ENCODE measurements around the gene WNT10A. TPM values are rescaled to one million over a fixed set of nuclear protein-coding genes. Genes with fewer than 3 reads are reported as not detected.
A peak's percentile ranks its signal among the peaks of the same experiment; 100 is the strongest.

WNT10A gene
- total RNA-seq, 2 experiments from 2014 or later: 0.10 TPM

DNA sequence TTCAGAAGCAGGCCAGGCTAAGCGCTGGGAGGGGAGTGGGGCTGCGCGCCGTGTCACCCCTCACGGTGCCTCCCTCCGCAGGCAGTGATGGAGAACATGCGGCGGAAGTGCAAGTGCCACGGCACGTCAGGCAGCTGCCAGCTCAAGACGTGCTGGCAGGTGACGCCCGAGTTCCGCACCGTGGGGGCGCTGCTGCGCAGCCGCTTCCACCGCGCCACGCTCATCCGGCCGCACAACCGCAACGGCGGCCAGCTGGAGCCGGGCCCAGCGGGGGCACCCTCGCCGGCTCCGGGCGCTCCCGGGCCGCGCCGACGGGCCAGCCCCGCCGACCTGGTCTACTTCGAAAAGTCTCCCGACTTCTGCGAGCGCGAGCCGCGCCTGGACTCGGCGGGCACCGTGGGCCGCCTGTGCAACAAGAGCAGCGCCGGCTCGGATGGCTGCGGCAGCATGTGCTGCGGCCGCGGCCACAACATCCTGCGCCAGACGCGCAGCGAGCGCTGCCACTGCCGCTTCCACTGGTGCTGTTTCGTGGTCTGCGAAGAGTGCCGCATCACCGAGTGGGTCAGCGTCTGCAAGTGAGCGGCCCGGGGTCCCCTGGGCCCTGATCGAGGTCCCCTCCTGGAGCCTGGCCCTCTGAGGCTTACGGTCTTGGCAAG is 12.2 kb downstream of the WNT10A start:
- ChIA-PET CTCF (interaction anchor here (0.6 to 31.8 kb wide), 10 partner anchors 7 to 497 kb away, joined by 3 to 669 read pairs (median 4); partner anchors contain the start of genes DNPEP, TTLL4 and WNT10A), POLR2A (no interaction called here)
- Mint-ChIP-seq H3K36me3 (ENCODE audit: low read depth) (no peaks in the 10 kb centered on the region), H3K9me3 (no peaks in the 10 kb centered on the region), H3K27me3 (peaks cover 42% of the 10 kb centered on the region), H3K4me1 (peaks cover 45% of the 10 kb centered on the region), H3K4me3 (peak overlapping the region; percentile 47), H3K27ac (peak overlapping the region; percentile 83)
- peak; percentile 83 for DNase-seq

DNA sequence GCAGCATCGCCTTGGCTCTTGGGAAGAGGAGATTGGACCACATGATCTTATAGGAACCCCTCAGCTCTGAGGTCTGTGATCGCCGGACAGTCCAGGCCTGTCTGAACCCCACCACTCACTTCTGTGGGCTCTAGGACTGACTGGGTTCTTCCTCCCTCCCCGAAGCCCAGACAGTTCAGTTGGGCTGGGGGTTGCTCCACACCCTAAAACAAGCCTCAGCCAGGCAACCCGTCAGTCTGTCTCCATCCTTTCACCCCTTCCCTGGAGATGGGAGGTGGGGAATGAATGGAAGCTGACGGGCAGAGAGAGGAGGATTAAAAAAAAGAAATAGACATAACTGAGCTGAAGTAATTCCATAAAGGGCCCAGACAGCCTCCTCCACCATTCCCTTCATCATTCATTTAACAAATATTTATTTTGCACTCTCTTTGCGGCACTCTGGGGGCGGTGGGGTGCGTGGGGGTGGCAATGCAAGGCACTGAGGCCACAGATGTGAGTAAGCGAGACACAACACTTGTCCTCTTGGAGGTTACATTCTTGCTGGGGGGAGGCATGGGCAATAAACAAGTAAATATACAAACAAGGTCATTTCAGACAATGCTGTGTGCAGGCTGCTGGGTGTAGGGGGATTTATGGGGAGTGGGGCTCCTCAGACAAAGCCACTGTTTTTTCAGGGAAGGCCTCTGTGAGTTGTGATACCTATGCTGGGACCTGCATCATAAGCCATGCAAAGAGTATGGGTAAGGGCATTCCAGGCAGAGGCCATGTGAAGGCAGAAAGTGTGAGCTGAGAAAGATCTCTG is 12.9 kb downstream of the WNT10A start:
- CTCF ChIA-PET: interaction anchor here (0.7 to 31.8 kb wide), 7 partner anchors 6 to 497 kb away, joined by 3 to 669 read pairs (median 4); partner anchors contain the start of genes TTLL4 and WNT10A
- DNase-seq: no peak
- Mint-ChIP-seq H3K4me3 (peak overlapping the region; percentile 47), H3K27me3 (peaks cover 46% of the 10 kb centered on the region), H3K36me3 (ENCODE audit: low read depth) (no peaks in the 10 kb centered on the region), H3K4me1 (peaks cover 53% of the 10 kb centered on the region), H3K9me3 (no peaks in the 10 kb centered on the region), H3K27ac (peak overlapping the region; percentile 83)
- POLR2A ChIA-PET: no interaction called here

DNA sequence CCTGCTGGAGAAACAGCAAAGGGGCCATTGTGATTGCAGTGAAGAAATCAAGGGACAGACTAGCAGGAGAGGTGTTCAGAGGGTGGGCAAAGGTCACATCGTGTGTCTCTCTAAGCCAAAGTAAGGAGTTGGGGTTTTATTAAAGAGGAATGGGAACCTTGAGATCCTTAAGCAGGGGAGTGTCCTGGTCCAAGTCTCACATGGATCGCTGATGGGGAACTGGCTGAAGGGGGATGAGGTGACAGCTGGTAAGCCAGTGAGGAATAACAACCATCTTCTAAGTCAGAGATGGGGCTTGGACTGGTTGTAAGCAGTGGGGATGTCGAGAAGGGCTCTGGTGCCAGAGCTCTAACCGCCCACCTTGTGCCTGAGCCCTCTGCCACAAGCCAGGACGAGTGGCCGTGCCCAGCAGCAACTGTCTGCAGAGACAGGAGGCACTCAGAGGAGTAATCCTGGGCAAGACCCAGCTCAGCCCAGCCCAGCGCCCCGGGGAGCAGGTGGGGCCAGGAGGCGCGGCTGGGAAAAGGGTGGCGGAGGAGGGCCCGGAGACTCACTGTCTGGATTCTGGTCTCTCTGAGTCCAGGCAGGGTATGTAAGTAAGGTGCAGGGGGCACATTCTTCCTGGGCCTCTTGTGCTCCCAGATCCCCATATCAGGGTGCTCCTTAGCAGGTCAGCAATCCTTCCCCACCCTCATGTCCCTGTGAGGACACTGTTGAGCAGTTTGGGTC is 13.7 kb downstream of the WNT10A start:
- H3K27me3 Mint-ChIP-seq: peaks cover 51% of the 10 kb centered on the region

DNA sequence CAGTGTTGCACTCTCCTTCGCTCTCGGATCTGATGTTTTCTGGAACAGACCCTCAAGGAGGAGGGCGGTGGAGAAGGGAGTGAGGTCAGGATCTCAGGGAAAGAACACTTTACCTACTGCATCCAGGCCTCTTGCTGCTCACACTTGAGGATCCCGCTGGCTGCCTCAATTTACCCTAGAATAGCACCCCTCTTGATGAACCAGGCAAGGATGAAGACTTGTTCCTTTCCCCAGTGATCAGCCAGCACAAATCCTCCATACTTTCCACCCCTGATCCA is 14.2 kb downstream of the WNT10A start:
- Mint-ChIP-seq H3K9me3 (no peaks in the 10 kb centered on the region), H3K27me3 (peaks cover 55% of the 10 kb centered on the region), H3K4me1 (peaks cover 55% of the 10 kb centered on the region), H3K36me3 (ENCODE audit: low read depth) (no peaks in the 10 kb centered on the region), H3K27ac (no peak overlapping the region), H3K4me3 (no peak overlapping the region)
- ChIA-PET CTCF (interaction anchor here (1.0 to 31.8 kb wide), 3 partner anchors 5 to 85 kb away, joined by 5 to 669 read pairs (median 669); partner anchors contain the start of gene WNT10A), POLR2A (no interaction called here)
- no peak for DNase-seq

More for the DNA sequence above, 13.7 kb downstream of the WNT10A start:
- POLR2A ChIA-PET: no interaction called here
- Mint-ChIP-seq H3K4me3 (no peak overlapping the region), H3K9me3 (no peaks in the 10 kb centered on the region), H3K4me1 (peaks cover 55% of the 10 kb centered on the region), H3K27ac (peak overlapping the region; percentile 83), H3K36me3 (ENCODE audit: low read depth) (no peaks in the 10 kb centered on the region)
- no peak for DNase-seq
- CTCF ChIA-PET: interaction anchor here (1.0 to 31.8 kb wide), 3 partner anchors 5 to 86 kb away, joined by 5 to 669 read pairs (median 669); partner anchors contain the start of gene WNT10A

DNA sequence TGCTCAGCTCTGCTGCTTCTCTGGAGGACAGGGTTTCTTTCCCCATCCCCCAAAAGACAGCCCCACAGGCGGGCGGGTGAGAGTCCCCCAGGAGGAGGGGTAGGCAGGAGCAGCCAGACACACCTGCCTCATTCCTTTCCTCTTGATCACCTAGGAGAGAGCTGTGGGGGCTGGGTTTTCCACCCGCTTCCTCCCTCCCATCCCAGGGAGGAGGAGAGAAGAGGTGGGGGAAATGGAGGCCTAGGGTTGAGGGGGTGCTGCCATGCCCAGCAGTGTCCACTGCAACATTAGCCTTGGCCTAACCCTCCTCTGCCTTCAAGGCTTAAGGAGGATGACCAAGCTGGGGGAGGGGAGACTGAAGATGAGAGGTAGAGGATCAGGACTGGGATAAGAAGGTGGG is 14.7 kb downstream of the WNT10A start:
- DNase-seq: no peak
- peaks cover 55% of the 10 kb centered on the region for H3K4me1 Mint-ChIP-seq
- no peaks in the 10 kb centered on the region for H3K9me3 Mint-ChIP-seq
- no peak overlapping the region for H3K27ac Mint-ChIP-seq
- ChIA-PET POLR2A (interaction anchor here (0.5 kb wide), 1 partner anchor 70 kb away, joined by 3 read pairs; no protein-coding TSS in a partner anchor), CTCF (interaction anchor here (0.8 to 31.8 kb wide), 5 partner anchors 14 to 493 kb away, joined by 3 to 669 read pairs (median 3); partner anchors contain the start of gene WNT10A)
- H3K4me3 Mint-ChIP-seq: no peak overlapping the region
- H3K27me3 Mint-ChIP-seq: peaks cover 55% of the 10 kb centered on the region
- no peaks in the 10 kb centered on the region for H3K36me3 Mint-ChIP-seq (ENCODE audit: low read depth)

DNA sequence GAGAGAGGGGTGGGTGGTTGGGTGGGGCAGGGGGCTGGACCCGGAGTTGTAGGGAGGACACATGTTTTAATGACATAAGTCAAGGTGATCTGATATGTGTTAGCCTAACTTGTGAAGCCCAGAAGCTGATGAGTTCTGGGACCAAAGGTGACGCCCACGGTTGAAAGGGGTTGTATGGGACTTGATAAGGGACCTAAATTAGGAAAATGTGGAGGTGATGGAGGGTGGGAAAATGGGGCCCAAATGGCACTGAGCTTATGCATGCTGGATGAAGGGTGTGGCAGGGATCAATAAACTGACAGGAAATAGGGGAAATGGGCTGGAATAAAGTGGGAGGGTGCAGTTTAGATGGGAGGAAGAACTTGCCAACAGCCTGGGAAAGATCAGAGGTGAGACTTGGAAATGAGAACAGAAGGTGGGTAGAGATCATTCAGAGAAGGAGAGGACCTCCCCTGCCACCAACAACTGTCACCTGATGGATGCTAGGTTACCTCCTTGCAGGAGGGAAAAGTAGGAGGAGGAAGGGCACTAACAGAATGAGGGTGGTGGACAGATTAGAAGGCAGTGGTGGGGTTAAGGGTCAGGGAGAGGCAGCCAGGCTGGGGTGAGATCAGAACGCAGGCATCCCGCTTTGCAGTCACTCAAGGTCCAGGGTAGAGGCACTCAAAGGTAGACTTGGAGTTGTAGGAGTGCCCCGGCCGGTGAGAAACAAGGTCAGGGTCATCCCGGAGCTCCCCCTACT is 15.3 kb downstream of the WNT10A start:
- POLR2A ChIA-PET: interaction anchor here (0.5 kb wide), 1 partner anchor 69 kb away, joined by 3 read pairs; no protein-coding TSS in a partner anchor
- Mint-ChIP-seq H3K4me3 (peak overlapping the region; percentile 0), H3K27me3 (peaks cover 55% of the 10 kb centered on the region), H3K9me3 (no peaks in the 10 kb centered on the region), H3K27ac (peak overlapping the region; percentile 58), H3K36me3 (ENCODE audit: low read depth) (no peaks in the 10 kb centered on the region), H3K4me1 (peaks cover 55% of the 10 kb centered on the region)
- no peak for DNase-seq
- CTCF ChIA-PET: interaction anchor here (0.7 to 31.8 kb wide), 11 partner anchors 15 to 493 kb away, joined by 3 to 669 read pairs (median 3); partner anchors contain the start of genes WNT10A and WNT6

DNA sequence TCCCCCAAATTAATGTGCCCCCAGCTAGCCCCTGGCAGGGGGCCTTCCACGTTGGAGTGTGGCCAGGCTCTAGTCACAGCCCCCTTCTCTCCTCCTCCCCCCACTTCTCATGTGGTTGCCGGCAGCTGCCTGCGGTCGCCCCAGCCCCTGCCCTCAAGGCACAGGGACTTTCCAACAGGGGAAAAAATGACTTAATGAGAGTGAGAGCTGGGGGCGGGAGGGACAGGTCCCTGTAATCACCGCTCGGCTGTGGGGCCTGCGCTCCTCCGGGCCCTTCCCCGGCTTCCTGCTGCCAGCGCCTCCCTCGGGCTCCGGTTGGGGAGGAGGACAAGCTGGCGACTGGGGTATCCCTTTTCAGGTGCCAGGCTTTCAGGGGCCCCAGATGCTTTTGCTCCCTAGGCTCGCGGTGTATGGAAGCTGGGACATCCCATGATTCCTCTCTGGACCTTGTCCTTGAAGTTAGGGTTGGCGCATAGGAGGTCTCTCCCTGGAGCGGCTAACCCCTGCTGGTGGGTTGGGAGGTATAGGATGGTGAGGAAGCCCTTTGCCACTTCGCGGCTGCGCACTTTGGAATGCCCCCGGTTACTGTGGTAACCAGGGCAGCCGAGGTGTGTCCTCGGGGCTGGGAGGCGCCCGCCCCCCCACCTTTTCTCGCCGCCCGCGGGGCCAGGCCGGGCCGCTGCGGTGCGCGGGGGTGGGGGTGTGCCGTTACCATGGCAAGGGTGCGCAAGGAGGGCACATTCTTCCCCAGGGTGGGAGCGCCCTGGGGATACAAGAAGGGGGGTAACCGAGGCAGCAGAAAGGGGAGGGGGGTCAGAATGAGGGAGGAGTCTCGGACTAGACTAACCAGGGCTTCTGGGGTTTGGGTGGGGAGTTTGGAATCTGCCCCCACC is 16.1 kb downstream of the WNT10A start:
- Mint-ChIP-seq H3K27me3 (peaks cover 52% of the 10 kb centered on the region), H3K9me3 (no peaks in the 10 kb centered on the region), H3K4me1 (peaks cover 53% of the 10 kb centered on the region), H3K36me3 (ENCODE audit: low read depth) (no peaks in the 10 kb centered on the region), H3K4me3 (peak overlapping the region; percentile 24), H3K27ac (peak overlapping the region; percentile 58)
- ChIA-PET POLR2A (no interaction called here), CTCF (interaction anchor here (0.7 to 31.8 kb wide), 23 partner anchors 10 to 604 kb away, joined by 3 to 669 read pairs (median 4); partner anchors contain the start of genes CRYBA2, GLB1L, STK16 and WNT10A)
- peak; percentile 80 for DNase-seq

DNA sequence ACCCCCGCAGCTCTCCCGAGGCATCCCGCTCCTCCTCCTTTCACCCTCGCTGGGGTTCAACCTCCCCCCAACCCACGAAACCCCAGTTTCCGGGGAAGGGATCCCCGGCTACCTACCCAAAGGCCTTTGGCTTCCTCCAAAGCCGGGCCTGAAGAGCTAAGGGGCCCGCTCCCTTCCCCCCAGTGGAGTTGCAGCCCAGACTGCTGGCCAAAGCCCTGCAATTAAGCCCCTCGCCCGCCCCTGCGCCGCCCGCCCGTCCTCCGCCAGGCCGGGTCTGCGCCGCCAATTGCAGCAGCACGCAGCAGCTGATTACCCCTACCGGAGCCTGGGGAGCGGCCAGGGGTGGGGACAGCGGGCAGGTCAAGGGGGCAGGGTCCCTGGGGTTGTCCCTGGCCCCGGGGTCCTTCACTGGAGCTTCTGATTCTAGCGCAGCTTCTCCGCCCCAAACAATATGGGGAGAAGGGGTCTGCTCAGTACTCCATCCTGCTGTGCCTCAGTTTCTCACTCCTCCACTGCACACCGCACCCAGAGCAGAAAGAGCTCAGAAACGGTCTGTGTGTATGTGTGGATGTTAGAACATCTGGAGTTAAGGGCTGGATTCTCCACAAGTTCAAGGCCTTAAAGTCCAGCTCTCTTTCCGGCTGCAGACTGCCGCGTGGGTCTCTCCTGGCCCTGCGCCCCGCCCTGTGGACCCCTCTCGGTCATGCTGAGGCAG is 16.9 kb downstream of the WNT10A start:
- Mint-ChIP-seq H3K4me3 (peak overlapping the region; percentile 8), H3K27me3 (peaks cover 58% of the 10 kb centered on the region), H3K36me3 (ENCODE audit: low read depth) (no peaks in the 10 kb centered on the region), H3K4me1 (peaks cover 49% of the 10 kb centered on the region), H3K9me3 (no peaks in the 10 kb centered on the region), H3K27ac (no peak overlapping the region)
- DNase-seq: no peak
- ChIA-PET CTCF (interaction anchor here (0.7 to 31.8 kb wide), 24 partner anchors 10 to 605 kb away, joined by 3 to 669 read pairs (median 4); partner anchors contain the start of genes CRYBA2, GLB1L, STK16 and TTLL4), POLR2A (no interaction called here)

DNA sequence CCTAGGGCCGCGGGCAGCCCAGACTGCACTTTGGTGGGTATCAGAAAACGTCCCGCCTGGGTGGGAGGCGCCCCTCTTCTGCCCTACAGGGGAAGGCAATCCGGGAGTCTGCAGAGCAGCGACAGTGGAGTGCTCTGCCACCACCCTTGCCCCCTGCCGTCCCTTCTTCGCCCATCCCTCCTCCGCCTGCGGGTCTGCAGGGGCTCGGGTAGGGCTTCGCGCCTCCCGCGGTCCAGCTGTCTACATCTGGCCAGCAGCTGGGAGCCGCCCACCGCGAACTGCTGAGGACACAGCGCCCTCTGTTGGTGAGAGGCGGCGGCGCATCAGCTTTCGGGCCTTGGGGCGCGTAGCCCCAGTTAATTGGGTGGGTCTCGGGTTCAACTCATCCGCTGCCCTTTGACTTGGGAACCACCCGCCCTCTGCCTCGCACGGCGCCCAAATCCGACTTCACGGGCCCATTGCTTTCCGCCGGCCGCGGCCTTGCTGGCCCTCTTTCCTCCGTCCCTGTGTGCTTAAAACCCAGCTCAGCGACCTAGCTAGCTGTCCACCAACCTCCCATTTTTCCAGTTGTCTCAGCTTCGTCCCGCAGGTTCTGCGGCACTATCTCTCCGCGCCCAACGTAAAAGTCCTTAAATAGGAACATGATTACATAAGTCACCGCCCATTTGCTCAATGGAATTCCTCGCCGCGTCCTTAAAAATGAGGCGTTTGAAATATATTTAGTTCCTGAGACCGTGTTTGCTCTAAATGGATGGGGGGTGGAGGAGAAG is 17.6 kb downstream of the WNT10A start:
- DNase-seq: peak; percentile 75
- CTCF ChIA-PET: interaction anchor here (0.6 to 31.8 kb wide), 27 partner anchors 9 to 596 kb away, joined by 3 to 669 read pairs (median 4); partner anchors contain the start of genes CRYBA2, GLB1L, STK16 and TTLL4
- POLR2A ChIA-PET: no interaction called here
- Mint-ChIP-seq H3K27me3 (peaks cover 64% of the 10 kb centered on the region), H3K36me3 (ENCODE audit: low read depth) (no peaks in the 10 kb centered on the region), H3K4me1 (peaks cover 44% of the 10 kb centered on the region), H3K4me3 (peak overlapping the region; percentile 58), H3K9me3 (no peaks in the 10 kb centered on the region), H3K27ac (no peak overlapping the region)

DNA sequence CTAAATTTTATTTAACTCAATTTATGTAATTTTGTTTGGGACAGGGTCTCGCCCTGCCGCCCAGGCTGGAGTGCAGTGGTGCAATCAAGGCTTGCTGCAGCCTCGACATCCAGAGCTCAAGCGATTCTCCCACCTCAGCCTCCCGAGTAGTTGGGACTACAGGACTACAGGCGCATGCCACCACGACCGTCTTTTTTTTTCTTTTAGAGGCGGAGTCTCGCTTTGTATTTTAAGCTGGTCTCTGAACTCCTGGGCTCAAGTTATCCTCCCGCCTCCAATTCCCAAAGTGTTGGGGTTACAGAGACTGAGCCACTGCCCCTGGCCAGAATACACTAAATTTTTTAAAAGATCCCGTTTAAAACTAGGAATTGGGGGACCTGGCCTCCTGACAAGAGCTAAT is 18.5 kb downstream of the WNT10A start:
- Mint-ChIP-seq H3K27ac (no peak overlapping the region), H3K4me3 (no peak overlapping the region), H3K36me3 (ENCODE audit: low read depth) (no peaks in the 10 kb centered on the region), H3K4me1 (peaks cover 35% of the 10 kb centered on the region), H3K9me3 (no peaks in the 10 kb centered on the region), H3K27me3 (peaks cover 59% of the 10 kb centered on the region)
- ChIA-PET POLR2A (no interaction called here), CTCF (interaction anchor here (2.1 to 31.8 kb wide), 4 partner anchors 8 to 81 kb away, joined by 6 to 669 read pairs (median 18); partner anchors contain the start of gene WNT10A)
- no peak for DNase-seq
